Gastrocnemius medialis (tissue), 4 donors: ENCODE results near the gene C19orf44. TPM values are rescaled to one million over a fixed set of nuclear protein-coding genes. Genes with fewer than 3 reads are reported as not detected.

ENCODE experiments used
- ATAC-seq, 2 donors: fragments of 150-250 bp; one replicate each; pipeline ENCODE4 v1.9.1; 2016
- DNase-seq, 2 donors: peaks; one replicate each; pipeline ENCODE4 v3.0.0-alpha.2; 2019
- H3K27ac ChIP-seq, 4 donors: fragments of 200-600 bp; sonication (generic); 1 replicate in 1 of 4; 2 replicates in 3 of 4; pipeline ENCODE4 v1.5.1; 2016 to 2018; ENCODE audit warnings: mild to moderate bottlenecking in 2 of 4, moderate library complexity in 1 of 4
- H3K27me3 ChIP-seq, 3 donors: fragments of 200-600 bp; sonication (generic) in 2 of 3; 1 replicate in 1 of 3; 2 replicates in 2 of 3; pipeline versions ENCODE4 v1.5.1 to v1.6.0; 2016 to 2019; ENCODE audit warnings: mild to moderate bottlenecking in 1 of 3, moderate library complexity in 1 of 3
- H3K36me3 ChIP-seq, 2 donors: fragments of 200-600 bp; sonication (generic) in 1 of 2; one replicate each; pipeline ENCODE4 v1.5.1; 2017 to 2018
- H3K4me1 ChIP-seq, 2 donors: fragments of 200-600 bp; sonication (generic) in 1 of 2; one replicate each; pipeline ENCODE4 v1.5.1; 2016 to 2017; ENCODE audit warnings: mild to moderate bottlenecking in 2 of 2
- H3K4me3 ChIP-seq, 4 donors: fragments of 200-600 bp; sonication (generic) in 3 of 4; 1 replicate in 1 of 4; 2 replicates in 3 of 4; pipeline ENCODE4 v1.5.1; 2016 to 2019; ENCODE audit warnings: mild to moderate bottlenecking in 2 of 4
- H3K9me3 ChIP-seq, 3 donors: fragments of 200-600 bp; sonication (generic) in 2 of 3; 1 replicate in 1 of 3; 2 replicates in 2 of 3; pipeline ENCODE4 v1.5.1; 2016 to 2019
- POLR2A ChIP-seq, 2 donors: fragments of 450-650 bp; IDR thresholded peaks; one replicate each; pipeline ENCODE4 v1.6.1; 2017; ENCODE audit warnings: antibody characterized with exemption in 2 of 2, mild to moderate bottlenecking in 2 of 2, moderate library complexity in 2 of 2
- in situ Hi-C, 4 donors: fragments of 200-750 bp; cut with MboI; loops; one replicate each; pipeline versions ENCODE4 v1.15.0 to v1.8.0; 2017; ENCODE audit warnings: low sequenced_read_pairs in 4 of 4
- intact Hi-C: fragments of 100-400 bp; cut with DNase I; formaldehyde crosslinking; loops from one replicate; pipeline ENCODE4 v1.15.1; 2023; ENCODE audit warnings: low total_unique reads
- total RNA-seq, 4 donors: library from RNA; depleted of rRNA; stranded (reverse); fragments of >200 nt; gene quantifications; one replicate each; pipeline versions ENCODE4 v1.1.0 to v1.2.3, GENCODE V29; 2016
- TF ChIP-seq, protein P1 (sequence below), 5 experiments: fragments of 450-650 bp in 3 of 5; fragments of 200-600 bp in 2 of 5; sonication (generic) in 2 of 5; IDR thresholded peaks in 4 of 5; conservative IDR thresholded peaks in 1 of 5; 1 replicate in 4 of 5; 2 replicates in 1 of 5; pipeline ENCODE4 v1.5.1; 2016 to 2019; ENCODE audit warnings: antibody characterized with exemption in 5 of 5, mild to moderate bottlenecking in 3 of 5, moderate library complexity in 3 of 5

C19orf44 gene
- total RNA-seq, 4 donors from 2014 or later: 4.1 to 7.1 (median 5.0) TPM

DNA sequence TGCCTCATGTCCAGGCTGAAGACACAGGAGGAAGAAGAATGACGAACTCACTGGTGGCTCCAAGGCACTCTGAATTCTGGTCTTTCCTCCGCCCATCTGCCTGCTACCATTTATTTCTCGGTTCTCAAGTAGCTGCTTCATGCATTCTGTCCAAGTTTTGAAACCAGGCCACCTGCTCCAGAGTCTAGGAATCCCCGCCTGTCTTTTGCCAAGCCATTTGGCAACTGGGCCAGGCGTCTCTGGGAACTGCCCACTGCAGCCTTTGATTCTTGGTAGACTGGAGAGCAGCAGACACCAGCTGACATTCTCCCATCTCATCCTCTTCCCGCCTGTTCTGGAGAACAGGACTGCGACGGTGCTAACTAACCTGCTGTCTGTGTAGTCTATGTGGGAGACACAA, 65.2 kb downstream of the C19orf44 start:
- no peaks in the 10 kb centered on the region for H3K9me3 ChIP-seq
- peak overlapping the region; percentile 53 to 74 (median 66) for H3K27ac ChIP-seq
- intact Hi-C loops: no loop called here
- peaks cover 0 to 51% of the 10 kb centered on the region in 2 donors for H3K36me3 ChIP-seq
- ATAC-seq (peak; percentile 96 to 99), DNase-seq (peak; percentile 72 to 90)
- peaks cover 0 to 9% of the 10 kb centered on the region in 2 donors for H3K4me1 ChIP-seq
- TF ChIP-seq POLR2A (IDR thresholded peaks at IDR 0.05): no peak
- TF ChIP-seq, protein P1, sequence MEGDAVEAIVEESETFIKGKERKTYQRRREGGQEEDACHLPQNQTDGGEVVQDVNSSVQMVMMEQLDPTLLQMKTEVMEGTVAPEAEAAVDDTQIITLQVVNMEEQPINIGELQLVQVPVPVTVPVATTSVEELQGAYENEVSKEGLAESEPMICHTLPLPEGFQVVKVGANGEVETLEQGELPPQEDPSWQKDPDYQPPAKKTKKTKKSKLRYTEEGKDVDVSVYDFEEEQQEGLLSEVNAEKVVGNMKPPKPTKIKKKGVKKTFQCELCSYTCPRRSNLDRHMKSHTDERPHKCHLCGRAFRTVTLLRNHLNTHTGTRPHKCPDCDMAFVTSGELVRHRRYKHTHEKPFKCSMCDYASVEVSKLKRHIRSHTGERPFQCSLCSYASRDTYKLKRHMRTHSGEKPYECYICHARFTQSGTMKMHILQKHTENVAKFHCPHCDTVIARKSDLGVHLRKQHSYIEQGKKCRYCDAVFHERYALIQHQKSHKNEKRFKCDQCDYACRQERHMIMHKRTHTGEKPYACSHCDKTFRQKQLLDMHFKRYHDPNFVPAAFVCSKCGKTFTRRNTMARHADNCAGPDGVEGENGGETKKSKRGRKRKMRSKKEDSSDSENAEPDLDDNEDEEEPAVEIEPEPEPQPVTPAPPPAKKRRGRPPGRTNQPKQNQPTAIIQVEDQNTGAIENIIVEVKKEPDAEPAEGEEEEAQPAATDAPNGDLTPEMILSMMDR (IDR thresholded peaks at IDR 0.05 in 4 of 5, conservative IDR thresholded peaks at IDR 0.05 in 1 of 5): no peak
- no peak overlapping the region for H3K4me3 ChIP-seq
- in situ Hi-C loops: loop anchor here in 1 of 4 donors (25.0 kb wide), 1 partner anchor 276 kb away; the partner anchor contains the start of gene SIN3B
- no peaks in the 10 kb centered on the region for H3K27me3 ChIP-seq

DNA sequence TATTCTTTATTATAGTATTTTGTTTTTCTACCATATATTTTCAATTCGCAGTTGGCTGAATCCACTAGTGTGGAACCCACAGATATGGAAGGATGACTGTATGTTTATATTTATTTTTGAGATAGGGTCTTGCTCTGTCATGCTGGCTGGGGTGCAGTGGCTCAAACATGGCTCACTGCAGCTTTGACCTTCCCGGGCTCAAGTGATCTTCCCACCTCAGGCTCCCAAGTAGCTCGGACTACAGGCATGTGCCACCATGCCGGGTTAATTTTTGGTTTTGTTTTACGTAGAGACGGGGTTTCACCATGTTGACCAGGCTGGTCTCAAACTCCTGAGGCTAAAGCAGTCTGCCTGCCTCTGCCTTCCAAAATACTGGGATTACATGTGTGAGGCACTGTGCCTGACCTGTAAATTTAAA, 66.4 kb downstream of the C19orf44 start:
- Histone ChIP-seq H3K9me3 (no peaks in the 10 kb centered on the region), H3K36me3 (peaks cover 0 to 61% of the 10 kb centered on the region in 2 donors), H3K4me1 (peaks cover 0 to 9% of the 10 kb centered on the region in 2 donors), H3K4me3 (no peak overlapping the region), H3K27ac (no peak overlapping the region), H3K27me3 (no peaks in the 10 kb centered on the region)
- ATAC-seq (no peak), DNase-seq (no peak)
- TF ChIP-seq, protein P1 (IDR thresholded peaks at IDR 0.05 in 4 of 5, conservative IDR thresholded peaks at IDR 0.05 in 1 of 5): no peak
- TF ChIP-seq POLR2A (IDR thresholded peaks at IDR 0.05): no peak
- in situ Hi-C loops (loop anchor here in 1 of 4 donors (25.0 kb wide), 1 partner anchor 275 kb away; the partner anchor contains the start of gene SIN3B), intact Hi-C loops (no loop called here)

DNA sequence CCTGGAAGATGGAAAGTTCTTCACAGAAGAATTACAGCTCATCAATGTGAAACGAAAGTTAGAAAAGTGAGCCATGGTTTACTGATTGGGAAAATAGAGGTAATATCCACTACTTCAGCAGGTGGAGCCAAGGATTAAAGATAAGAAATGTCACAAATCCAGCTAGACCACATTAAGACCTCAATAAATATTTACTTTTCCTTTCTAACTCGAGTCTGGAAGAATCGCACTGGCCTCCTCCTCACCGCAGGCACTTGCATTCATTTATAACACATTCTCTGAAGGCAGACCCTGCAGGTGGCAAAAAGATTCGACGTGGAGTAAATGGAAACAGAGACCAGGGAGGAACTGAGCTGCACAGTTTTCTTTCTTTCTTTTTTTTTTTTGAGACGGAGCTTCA, 68.6 kb downstream of the C19orf44 start:
- H3K36me3 ChIP-seq: peaks cover 0 to 55% of the 10 kb centered on the region in 2 donors
- H3K9me3 ChIP-seq: no peaks in the 10 kb centered on the region
- TF ChIP-seq POLR2A (IDR thresholded peaks at IDR 0.05): no peak
- TF ChIP-seq, protein P1 (IDR thresholded peaks at IDR 0.05 in 4 of 5, conservative IDR thresholded peaks at IDR 0.05 in 1 of 5): no peak
- DNase-seq (no peak), ATAC-seq (no peak)
- intact Hi-C loops: no loop called here
- in situ Hi-C loops: loop anchor here in 1 of 4 donors (25.0 kb wide), 1 partner anchor 272 kb away; the partner anchor contains the start of gene SIN3B
- peaks cover 0 to 9% of the 10 kb centered on the region in 2 donors for H3K4me1 ChIP-seq
- H3K27ac ChIP-seq: no peak overlapping the region
- no peak overlapping the region for H3K4me3 ChIP-seq
- no peaks in the 10 kb centered on the region for H3K27me3 ChIP-seq

DNA sequence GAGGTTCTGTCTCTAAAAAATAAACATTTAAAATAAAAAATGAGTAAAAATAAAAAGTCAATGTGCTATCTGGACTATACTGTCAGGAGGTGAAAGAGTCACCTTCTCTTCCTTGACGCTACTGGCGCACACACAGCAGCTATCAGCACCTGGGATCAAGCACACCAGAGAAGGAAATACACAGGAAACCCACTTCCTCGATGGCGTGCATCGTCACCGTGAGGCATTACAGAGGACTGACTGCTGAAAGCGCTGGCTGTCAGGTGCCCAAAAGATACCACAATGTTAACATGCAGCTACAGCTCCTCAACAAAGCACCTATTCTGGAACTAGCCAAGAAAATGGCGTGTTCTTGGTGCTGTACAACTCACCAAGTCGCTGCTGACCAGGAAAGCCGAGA, 70.0 kb downstream of the C19orf44 start:
- ATAC-seq: no peak
- H3K36me3 ChIP-seq: peaks cover 0 to 49% of the 10 kb centered on the region in 2 donors

More for the DNA sequence above, 70.0 kb downstream of the C19orf44 start:
- Histone ChIP-seq H3K4me3 (no peak overlapping the region), H3K27ac (peak overlapping the region in 3 of 4 donors; percentile 32 to 56 (median 46)), H3K4me1 (peaks cover 3 to 19% of the 10 kb centered on the region in 2 donors), H3K27me3 (no peaks in the 10 kb centered on the region), H3K9me3 (no peaks in the 10 kb centered on the region)
- in situ Hi-C loops (loop anchor here in 1 of 4 donors (25.0 kb wide), 1 partner anchor 271 kb away; the partner anchor contains the start of gene SIN3B), intact Hi-C loops (no loop called here)
- DNase-seq: no peak
- TF ChIP-seq, protein P1 (IDR thresholded peaks at IDR 0.05 in 4 of 5, conservative IDR thresholded peaks at IDR 0.05 in 1 of 5): no peak
- no peak for TF ChIP-seq POLR2A (IDR thresholded peaks at IDR 0.05)
